Upper lobe of left lung (tissue), 4 donors: Measurements from ENCODE around the gene PRAMEF4.

Experiments
- POLR2AphosphoS5 ChIP-seq, 2 donors: sonication (generic); formaldehyde crosslinking; IDR thresholded peaks; one replicate each; pipeline ENCODE4 v1.5.1; 2017; ENCODE audit warnings: antibody characterized with exemption in 2 of 2
- TF ChIP-seq, protein P1 (sequence below), 6 experiments: fragments of 450-650 bp in 4 of 6; fragments of 200-600 bp in 2 of 6; sonication (generic) in 2 of 6; IDR thresholded peaks; one replicate each; pipeline ENCODE4 v1.5.1; 2016 to 2019; ENCODE audit warnings: antibody characterized with exemption in 6 of 6

DNA sequence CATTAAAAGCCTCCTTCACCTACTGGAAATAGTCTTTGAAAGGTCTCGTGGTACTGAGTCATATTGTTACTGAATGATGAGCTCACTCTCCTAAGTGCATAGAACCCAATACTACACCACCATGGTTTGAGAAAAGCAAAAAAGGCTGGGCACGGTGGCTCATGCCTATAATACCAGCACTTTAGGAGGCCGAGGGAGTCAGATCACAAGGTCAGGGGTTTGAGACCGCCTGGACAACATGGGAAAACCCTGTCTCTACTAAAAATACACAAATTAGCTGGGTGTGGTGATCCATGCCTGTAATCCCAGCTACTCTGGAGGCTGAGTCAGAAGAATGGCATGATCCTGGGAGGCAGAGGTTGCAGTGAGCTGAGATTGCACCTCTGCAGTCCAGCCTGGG, 34.2 kb downstream of the PRAMEF4 start:
- TF ChIP-seq POLR2AphosphoS5 (IDR thresholded peaks at IDR 0.05): no peak
- TF ChIP-seq, protein P1, sequence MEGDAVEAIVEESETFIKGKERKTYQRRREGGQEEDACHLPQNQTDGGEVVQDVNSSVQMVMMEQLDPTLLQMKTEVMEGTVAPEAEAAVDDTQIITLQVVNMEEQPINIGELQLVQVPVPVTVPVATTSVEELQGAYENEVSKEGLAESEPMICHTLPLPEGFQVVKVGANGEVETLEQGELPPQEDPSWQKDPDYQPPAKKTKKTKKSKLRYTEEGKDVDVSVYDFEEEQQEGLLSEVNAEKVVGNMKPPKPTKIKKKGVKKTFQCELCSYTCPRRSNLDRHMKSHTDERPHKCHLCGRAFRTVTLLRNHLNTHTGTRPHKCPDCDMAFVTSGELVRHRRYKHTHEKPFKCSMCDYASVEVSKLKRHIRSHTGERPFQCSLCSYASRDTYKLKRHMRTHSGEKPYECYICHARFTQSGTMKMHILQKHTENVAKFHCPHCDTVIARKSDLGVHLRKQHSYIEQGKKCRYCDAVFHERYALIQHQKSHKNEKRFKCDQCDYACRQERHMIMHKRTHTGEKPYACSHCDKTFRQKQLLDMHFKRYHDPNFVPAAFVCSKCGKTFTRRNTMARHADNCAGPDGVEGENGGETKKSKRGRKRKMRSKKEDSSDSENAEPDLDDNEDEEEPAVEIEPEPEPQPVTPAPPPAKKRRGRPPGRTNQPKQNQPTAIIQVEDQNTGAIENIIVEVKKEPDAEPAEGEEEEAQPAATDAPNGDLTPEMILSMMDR (IDR thresholded peaks at IDR 0.05): no peak
